Uterus (tissue), 2 donors: ENCODE results near the gene CCR4.

ENCODE experiments used
- POLR2A ChIP-seq, 2 donors: fragments of 450-650 bp; IDR thresholded peaks; one replicate each; pipeline ENCODE4 v1.6.1; 2016; ENCODE audit warnings: antibody characterized with exemption in 2 of 2, mild to moderate bottlenecking in 1 of 2, moderate library complexity in 1 of 2
- TF ChIP-seq, protein P1 (sequence below), 4 experiments: fragments of 200-600 bp in 2 of 4; fragments of 450-650 bp in 2 of 4; sonication (generic) in 2 of 4; IDR thresholded peaks; one replicate each; pipeline ENCODE4 v1.5.1; 2016 to 2019; ENCODE audit warnings: antibody characterized with exemption in 4 of 4, mild to moderate bottlenecking in 2 of 4, moderate library complexity in 1 of 4

GRCh38 chr3:33004205-33004604 lies 52.8 kb downstream of the CCR4 start:
- TF ChIP-seq, protein P1, sequence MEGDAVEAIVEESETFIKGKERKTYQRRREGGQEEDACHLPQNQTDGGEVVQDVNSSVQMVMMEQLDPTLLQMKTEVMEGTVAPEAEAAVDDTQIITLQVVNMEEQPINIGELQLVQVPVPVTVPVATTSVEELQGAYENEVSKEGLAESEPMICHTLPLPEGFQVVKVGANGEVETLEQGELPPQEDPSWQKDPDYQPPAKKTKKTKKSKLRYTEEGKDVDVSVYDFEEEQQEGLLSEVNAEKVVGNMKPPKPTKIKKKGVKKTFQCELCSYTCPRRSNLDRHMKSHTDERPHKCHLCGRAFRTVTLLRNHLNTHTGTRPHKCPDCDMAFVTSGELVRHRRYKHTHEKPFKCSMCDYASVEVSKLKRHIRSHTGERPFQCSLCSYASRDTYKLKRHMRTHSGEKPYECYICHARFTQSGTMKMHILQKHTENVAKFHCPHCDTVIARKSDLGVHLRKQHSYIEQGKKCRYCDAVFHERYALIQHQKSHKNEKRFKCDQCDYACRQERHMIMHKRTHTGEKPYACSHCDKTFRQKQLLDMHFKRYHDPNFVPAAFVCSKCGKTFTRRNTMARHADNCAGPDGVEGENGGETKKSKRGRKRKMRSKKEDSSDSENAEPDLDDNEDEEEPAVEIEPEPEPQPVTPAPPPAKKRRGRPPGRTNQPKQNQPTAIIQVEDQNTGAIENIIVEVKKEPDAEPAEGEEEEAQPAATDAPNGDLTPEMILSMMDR (IDR thresholded peaks at IDR 0.05): no peak
- TF ChIP-seq POLR2A (IDR thresholded peaks at IDR 0.05): no peak
